ENCODE results near the gene C4orf54. TPM values are rescaled to one million over a fixed set of nuclear protein-coding genes. Genes with fewer than 3 reads are reported as not detected.

Gene C4orf54
- polyA plus RNA-seq, 1 donor from 2014 or later: not detected

DNA sequence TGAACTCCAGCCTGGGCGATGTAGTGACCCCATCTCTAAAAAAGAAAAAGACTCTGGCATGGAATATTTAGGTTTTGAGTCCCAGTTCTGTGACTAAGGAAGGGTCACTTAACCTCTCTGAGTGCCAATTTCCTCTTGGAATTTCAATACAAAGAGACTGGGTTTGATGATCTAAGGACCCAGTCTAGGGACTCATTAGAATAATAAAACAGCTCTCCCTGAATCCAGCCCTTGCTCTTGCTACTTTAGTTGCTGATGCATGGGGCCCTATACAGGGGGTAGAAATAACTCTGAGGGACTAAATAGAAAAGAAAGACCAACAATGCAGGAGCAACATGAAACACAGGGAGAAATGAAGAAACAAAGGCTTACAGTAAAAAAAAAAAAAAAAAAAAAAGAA, 12.6 kb downstream of the C4orf54 start:
- no peak overlapping the region for H3K4me2 ChIP-seq (ENCODE audit: low read length)
- no peaks in the 10 kb centered on the region for H3K27me3 ChIP-seq (ENCODE audit: insufficient read depth, low read depth, low read length)
- no peaks in the 10 kb centered on the region for H4K20me1 ChIP-seq (ENCODE audit: insufficient read depth)
- no peaks in the 10 kb centered on the region for H3K36me3 ChIP-seq (ENCODE audit: insufficient read depth, low read length)
- TF ChIP-seq POLR2AphosphoS5 (IDR thresholded peaks at IDR 0.05) (no peak), SMC3 (conservative IDR thresholded peaks at IDR 0.05; ENCODE audit: poor library complexity) (no peak), EZH2 (IDR thresholded peaks at IDR 0.05; ENCODE audit: borderline replicate concordance, insufficient read depth, low read length, poor library complexity, severe bottlenecking) (no peak), MXI1 (conservative IDR thresholded peaks at IDR 0.05; ENCODE audit: poor library complexity, severe bottlenecking) (no peak), RAD21 (conservative IDR thresholded peaks at IDR 0.05) (no peak), EP300 (conservative IDR thresholded peaks at IDR 0.05; ENCODE audit: poor library complexity, severe bottlenecking) (no peak), TAF1 (IDR thresholded peaks at IDR 0.05; ENCODE audit: low read depth) (no peak)
- TF ChIP-seq, protein P1, sequence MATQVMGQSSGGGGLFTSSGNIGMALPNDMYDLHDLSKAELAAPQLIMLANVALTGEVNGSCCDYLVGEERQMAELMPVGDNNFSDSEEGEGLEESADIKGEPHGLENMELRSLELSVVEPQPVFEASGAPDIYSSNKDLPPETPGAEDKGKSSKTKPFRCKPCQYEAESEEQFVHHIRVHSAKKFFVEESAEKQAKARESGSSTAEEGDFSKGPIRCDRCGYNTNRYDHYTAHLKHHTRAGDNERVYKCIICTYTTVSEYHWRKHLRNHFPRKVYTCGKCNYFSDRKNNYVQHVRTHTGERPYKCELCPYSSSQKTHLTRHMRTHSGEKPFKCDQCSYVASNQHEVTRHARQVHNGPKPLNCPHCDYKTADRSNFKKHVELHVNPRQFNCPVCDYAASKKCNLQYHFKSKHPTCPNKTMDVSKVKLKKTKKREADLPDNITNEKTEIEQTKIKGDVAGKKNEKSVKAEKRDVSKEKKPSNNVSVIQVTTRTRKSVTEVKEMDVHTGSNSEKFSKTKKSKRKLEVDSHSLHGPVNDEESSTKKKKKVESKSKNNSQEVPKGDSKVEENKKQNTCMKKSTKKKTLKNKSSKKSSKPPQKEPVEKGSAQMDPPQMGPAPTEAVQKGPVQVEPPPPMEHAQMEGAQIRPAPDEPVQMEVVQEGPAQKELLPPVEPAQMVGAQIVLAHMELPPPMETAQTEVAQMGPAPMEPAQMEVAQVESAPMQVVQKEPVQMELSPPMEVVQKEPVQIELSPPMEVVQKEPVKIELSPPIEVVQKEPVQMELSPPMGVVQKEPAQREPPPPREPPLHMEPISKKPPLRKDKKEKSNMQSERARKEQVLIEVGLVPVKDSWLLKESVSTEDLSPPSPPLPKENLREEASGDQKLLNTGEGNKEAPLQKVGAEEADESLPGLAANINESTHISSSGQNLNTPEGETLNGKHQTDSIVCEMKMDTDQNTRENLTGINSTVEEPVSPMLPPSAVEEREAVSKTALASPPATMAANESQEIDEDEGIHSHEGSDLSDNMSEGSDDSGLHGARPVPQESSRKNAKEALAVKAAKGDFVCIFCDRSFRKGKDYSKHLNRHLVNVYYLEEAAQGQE (IDR thresholded peaks at IDR 0.05; ENCODE audit: borderline replicate concordance): no peak
- TF ChIP-seq, protein P2, sequence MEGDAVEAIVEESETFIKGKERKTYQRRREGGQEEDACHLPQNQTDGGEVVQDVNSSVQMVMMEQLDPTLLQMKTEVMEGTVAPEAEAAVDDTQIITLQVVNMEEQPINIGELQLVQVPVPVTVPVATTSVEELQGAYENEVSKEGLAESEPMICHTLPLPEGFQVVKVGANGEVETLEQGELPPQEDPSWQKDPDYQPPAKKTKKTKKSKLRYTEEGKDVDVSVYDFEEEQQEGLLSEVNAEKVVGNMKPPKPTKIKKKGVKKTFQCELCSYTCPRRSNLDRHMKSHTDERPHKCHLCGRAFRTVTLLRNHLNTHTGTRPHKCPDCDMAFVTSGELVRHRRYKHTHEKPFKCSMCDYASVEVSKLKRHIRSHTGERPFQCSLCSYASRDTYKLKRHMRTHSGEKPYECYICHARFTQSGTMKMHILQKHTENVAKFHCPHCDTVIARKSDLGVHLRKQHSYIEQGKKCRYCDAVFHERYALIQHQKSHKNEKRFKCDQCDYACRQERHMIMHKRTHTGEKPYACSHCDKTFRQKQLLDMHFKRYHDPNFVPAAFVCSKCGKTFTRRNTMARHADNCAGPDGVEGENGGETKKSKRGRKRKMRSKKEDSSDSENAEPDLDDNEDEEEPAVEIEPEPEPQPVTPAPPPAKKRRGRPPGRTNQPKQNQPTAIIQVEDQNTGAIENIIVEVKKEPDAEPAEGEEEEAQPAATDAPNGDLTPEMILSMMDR (IDR thresholded peaks at IDR 0.05; ENCODE audit: poor library complexity, severe bottlenecking): no peak
- H3K79me2 ChIP-seq (replicated peaks; ENCODE audit: insufficient read depth, low read length): no peaks in the 10 kb centered on the region
- no peak overlapping the region for H3K4me3 ChIP-seq (ENCODE audit: low read length)
- H3K9me3 ChIP-seq (ENCODE audit: low read length): no peaks in the 10 kb centered on the region
- H2AFZ ChIP-seq (ENCODE audit: low read depth, low read length): no peak overlapping the region
- H3F3A ChIP-seq (ENCODE audit: insufficient read depth, low read length, poor library complexity, severe bottlenecking): no peaks in the 10 kb centered on the region
- H3K9me2 ChIP-seq (ENCODE audit: insufficient read depth, low read length): no peaks in the 10 kb centered on the region
- no peak overlapping the region for H3K27ac ChIP-seq (ENCODE audit: low read length)
- H3K9ac ChIP-seq (ENCODE audit: low read length): no peak overlapping the region

DNA sequence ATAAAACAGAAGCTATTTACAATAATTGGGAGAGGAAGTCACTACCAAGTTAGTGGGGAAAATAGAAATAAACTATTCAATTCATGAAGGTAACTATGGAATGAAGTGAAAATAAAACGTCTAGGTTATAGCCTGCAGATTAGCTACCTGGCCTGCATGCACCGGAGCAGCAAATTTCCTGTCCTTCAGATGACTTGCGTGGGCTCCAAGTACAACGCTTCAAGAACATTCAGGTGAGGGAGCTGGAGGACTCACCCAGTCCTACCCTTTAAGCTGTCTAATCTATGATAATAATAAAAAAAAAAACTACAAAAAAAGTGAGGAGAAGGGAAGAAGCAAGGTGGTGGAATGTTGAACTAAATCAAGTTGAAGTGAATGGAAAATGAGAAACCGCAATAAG, 13.2 kb downstream of the C4orf54 start:
- H3K27ac ChIP-seq (ENCODE audit: low read length): no peak overlapping the region
- H4K20me1 ChIP-seq (ENCODE audit: insufficient read depth): no peaks in the 10 kb centered on the region
- no peak overlapping the region for H3K4me2 ChIP-seq (ENCODE audit: low read length)
- H3K27me3 ChIP-seq (ENCODE audit: insufficient read depth, low read depth, low read length): no peaks in the 10 kb centered on the region
- H3K79me2 ChIP-seq (replicated peaks; ENCODE audit: insufficient read depth, low read length): no peaks in the 10 kb centered on the region
- H3K9ac ChIP-seq (ENCODE audit: low read length): no peak overlapping the region
- no peaks in the 10 kb centered on the region for H3K36me3 ChIP-seq (ENCODE audit: insufficient read depth, low read length)
- no peaks in the 10 kb centered on the region for H3F3A ChIP-seq (ENCODE audit: insufficient read depth, low read length, poor library complexity, severe bottlenecking)
- H2AFZ ChIP-seq (ENCODE audit: low read depth, low read length): no peak overlapping the region
- H3K9me2 ChIP-seq (ENCODE audit: insufficient read depth, low read length): no peaks in the 10 kb centered on the region
- H3K9me3 ChIP-seq (ENCODE audit: low read length): no peaks in the 10 kb centered on the region
- no peak overlapping the region for H3K4me3 ChIP-seq (ENCODE audit: low read length)
- TF ChIP-seq SMC3 (conservative IDR thresholded peaks at IDR 0.05; ENCODE audit: poor library complexity) (no peak), EP300 (conservative IDR thresholded peaks at IDR 0.05; ENCODE audit: poor library complexity, severe bottlenecking) (no peak), EZH2 (IDR thresholded peaks at IDR 0.05; ENCODE audit: borderline replicate concordance, insufficient read depth, low read length, poor library complexity, severe bottlenecking) (no peak), RAD21 (conservative IDR thresholded peaks at IDR 0.05) (no peak), POLR2AphosphoS5 (IDR thresholded peaks at IDR 0.05) (no peak), TAF1 (IDR thresholded peaks at IDR 0.05; ENCODE audit: low read depth) (no peak), MXI1 (conservative IDR thresholded peaks at IDR 0.05; ENCODE audit: poor library complexity, severe bottlenecking) (no peak)
- TF ChIP-seq, protein P2 (IDR thresholded peaks at IDR 0.05; ENCODE audit: poor library complexity, severe bottlenecking): no peak
- TF ChIP-seq, protein P1 (IDR thresholded peaks at IDR 0.05; ENCODE audit: borderline replicate concordance): no peak
